ENCODE data around the gene CFHR2. TPM values are rescaled to one million over a fixed set of nuclear protein-coding genes. Genes with fewer than 3 reads are reported as not detected.
A peak's percentile ranks its signal among the peaks of the same experiment; 100 is the strongest.
"Not testable (repeated sequence)": the region's sequence is repeated elsewhere in the genome, so short reads cannot be mapped to it uniquely, and the experiment has no call there.

Gene CFHR2
- not detected in 2 replicates for total RNA-seq

- not testable (repeated sequence) for DNase-seq (ENCODE audit: low read depth)
These were observed at the start of gene CFHR2 for GRCh38 chr1:196943568-196943967. CFHR2 (plus strand) TSS chr1:196943738; CDS start chr1:196943881, 143 bp downstream.

- DNase-seq (ENCODE audit: low read depth): no peak
These were observed 47.2 kb upstream of the CFHR2 start for GRCh38 chr1:196896355-196896754.

GRCh38 chr1:196897158-196897828 is 46.2 kb upstream of the CFHR2 start:
- DNase-seq (ENCODE audit: low read depth): no peak

- DNase-seq (ENCODE audit: low read depth): no peak
These were observed 41.2 kb upstream of the CFHR2 start for GRCh38 chr1:196902344-196902743.

GRCh38 chr1:196910215-196910614 is 33.3 kb upstream of the CFHR2 start:
- peak; percentile 2 for DNase-seq (ENCODE audit: low read depth)

GRCh38 chr1:196912283-196912682 is 31.3 kb upstream of the CFHR2 start:
- not testable (repeated sequence) for DNase-seq (ENCODE audit: low read depth)

- DNase-seq (ENCODE audit: low read depth): not testable (repeated sequence)
These were observed 16.7 kb upstream of the CFHR2 start for GRCh38 chr1:196926839-196927238.

GRCh38 chr1:196932853-196933252 is 10.7 kb upstream of the CFHR2 start:
- not testable (repeated sequence) for DNase-seq (ENCODE audit: low read depth)

- no peak for DNase-seq (ENCODE audit: low read depth)
These were observed 9.9 kb upstream of the CFHR2 start for GRCh38 chr1:196933531-196934189.

- not testable (repeated sequence) for DNase-seq (ENCODE audit: low read depth)
These were observed 2.1 kb upstream of the CFHR2 start for GRCh38 chr1:196941474-196941873.

- DNase-seq (ENCODE audit: low read depth): no peak
These were observed 8.3 kb downstream of the CFHR2 start for GRCh38 chr1:196951711-196952394.

- DNase-seq (ENCODE audit: low read depth): no peak
These were observed 11.2 kb downstream of the CFHR2 start for GRCh38 chr1:196954778-196955177.

GRCh38 chr1:196955926-196956325 is 12.4 kb downstream of the CFHR2 start:
- no peak for DNase-seq (ENCODE audit: low read depth)

GRCh38 chr1:196960854-196961253 is 17.3 kb downstream of the CFHR2 start:
- no peak for DNase-seq (ENCODE audit: low read depth)

- DNase-seq (ENCODE audit: low read depth): no peak
These were observed 26.6 kb downstream of the CFHR2 start for GRCh38 chr1:196970182-196970581.

- DNase-seq (ENCODE audit: low read depth): no peak
These were observed 32.7 kb downstream of the CFHR2 start for GRCh38 chr1:196976278-196976677.

- DNase-seq (ENCODE audit: low read depth): no peak
These were observed 33.7 kb downstream of the CFHR2 start, which contains the start of gene CFHR5 for GRCh38 chr1:196977278-196977677. CFHR5 (plus strand) TSS chr1:196977556; CDS start chr1:196977665, 109 bp downstream.

- no peak for DNase-seq (ENCODE audit: low read depth)
These were observed 37.3 kb downstream of the CFHR2 start for GRCh38 chr1:196980859-196981258.

- not testable (repeated sequence) for DNase-seq (ENCODE audit: low read depth)
These were observed 38.7 kb downstream of the CFHR2 start for GRCh38 chr1:196982247-196982646.

- peak; percentile 54 for DNase-seq (ENCODE audit: low read depth)
These were observed 48.5 kb downstream of the CFHR2 start for GRCh38 chr1:196991919-196992651.

- no peak for DNase-seq (ENCODE audit: low read depth)
These were observed 50.4 kb downstream of the CFHR2 start for GRCh38 chr1:196993916-196994315.

GRCh38 chr1:196997423-196997822 is 53.9 kb downstream of the CFHR2 start:
- peak; percentile 6 for DNase-seq (ENCODE audit: low read depth)
